Embryonic facial prominence (tissue), 1 donor: ENCODE results near the gene ASRGL1.

Source experiments
- DNase-seq: peaks from one replicate; pipeline ENCODE4 v3.0.0-alpha.2; 2016; ENCODE audit errors: extremely low spot score

Gene ASRGL1

GRCh38 chr11:62416596-62416995, 79.3 kb downstream of the ASRGL1 start:
- no peak for DNase-seq

- DNase-seq = no peak
These were observed 80.9 kb downstream of the ASRGL1 start for GRCh38 chr11:62418136-62418535.

GRCh38 chr11:62418733-62419132, 81.5 kb downstream of the ASRGL1 start, which contains the start of gene SCGB1A1:
Gene SCGB1A1, plus strand, starts transcription at chr11:62419033. Its CDS starts 63 bp downstream, at chr11:62419096.
- DNase-seq = no peak

- no peak for DNase-seq
These were observed 82.2 kb downstream of the ASRGL1 start for GRCh38 chr11:62419314-62419929.

GRCh38 chr11:62419943-62420342, 82.7 kb downstream of the ASRGL1 start:
- DNase-seq = no peak

GRCh38 chr11:62420882-62421281, 83.6 kb downstream of the ASRGL1 start:
- no peak for DNase-seq

- no peak for DNase-seq
These were observed 84.7 kb downstream of the ASRGL1 start for GRCh38 chr11:62421996-62422395.

GRCh38 chr11:62423012-62423411, 85.8 kb downstream of the ASRGL1 start:
- no peak for DNase-seq

GRCh38 chr11:62427630-62428233, 90.5 kb downstream of the ASRGL1 start:
- DNase-seq = no peak

- no peak for DNase-seq
These were observed 91.8 kb downstream of the ASRGL1 start for GRCh38 chr11:62428871-62429560.

GRCh38 chr11:62430425-62430824, 93.2 kb downstream of the ASRGL1 start:
- no peak for DNase-seq

- no peak for DNase-seq
These were observed 94.1 kb downstream of the ASRGL1 start for GRCh38 chr11:62431171-62431901.

GRCh38 chr11:62432695-62433094, 95.4 kb downstream of the ASRGL1 start:
- no peak for DNase-seq

- no peak for DNase-seq
These were observed 96.1 kb downstream of the ASRGL1 start for GRCh38 chr11:62433141-62433903.

GRCh38 chr11:62433904-62434276, 96.6 kb downstream of the ASRGL1 start:
- no peak for DNase-seq

- DNase-seq = no peak
These were observed 98.8 kb downstream of the ASRGL1 start for GRCh38 chr11:62435846-62436660.

- no peak for DNase-seq
These were observed 100.4 kb downstream of the ASRGL1 start for GRCh38 chr11:62437616-62438015.

- DNase-seq = no peak
These were observed 101.4 kb downstream of the ASRGL1 start for GRCh38 chr11:62438641-62439040.

GRCh38 chr11:62439785-62440602, 102.7 kb downstream of the ASRGL1 start:
- no peak for DNase-seq
